Suppressor macrophage treated with lipopolysaccharide for 1 hour (primary cell): ENCODE measurements around the gene PLAGL1.

Experiments
- DNase-seq, 3 donors: peaks; one replicate each; pipeline ENCODE4 v3.0.0-alpha.2; 2020 to 2022

PLAGL1 gene

DNA sequence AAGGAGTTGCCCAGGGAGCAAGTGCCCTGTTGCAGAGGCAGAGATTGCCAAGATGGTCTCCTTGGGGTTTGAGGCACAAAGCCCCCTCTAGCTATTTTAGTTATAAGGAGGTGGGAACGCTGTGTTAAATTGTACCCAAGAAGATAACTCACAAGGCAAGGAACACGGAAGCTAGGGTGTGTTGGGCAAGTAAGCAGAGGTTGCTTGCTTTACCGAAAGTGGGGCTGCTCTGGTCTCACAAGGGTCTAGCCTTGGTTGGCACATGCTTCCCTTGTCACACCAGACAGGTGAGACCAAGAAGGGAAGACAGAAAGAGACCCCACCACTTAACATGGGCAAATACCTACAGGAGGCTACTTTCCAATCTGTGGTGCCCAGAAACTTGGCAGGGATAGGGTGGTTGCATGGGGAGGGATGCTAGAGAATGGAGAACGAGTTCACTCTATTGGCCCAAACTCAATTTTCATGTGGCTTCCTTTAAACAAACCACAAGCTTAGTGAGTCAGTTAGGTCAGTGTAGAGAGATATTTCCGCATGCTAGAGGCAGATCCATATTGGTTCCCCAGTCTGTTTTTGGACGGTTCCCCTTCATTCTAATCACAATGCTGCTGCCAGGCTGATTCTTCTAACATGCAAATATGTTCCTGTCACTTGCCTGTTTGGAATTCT, 42.4 kb downstream of the PLAGL1 start:
- peak; percentile 50 to 80 (median 73) for DNase-seq

DNA sequence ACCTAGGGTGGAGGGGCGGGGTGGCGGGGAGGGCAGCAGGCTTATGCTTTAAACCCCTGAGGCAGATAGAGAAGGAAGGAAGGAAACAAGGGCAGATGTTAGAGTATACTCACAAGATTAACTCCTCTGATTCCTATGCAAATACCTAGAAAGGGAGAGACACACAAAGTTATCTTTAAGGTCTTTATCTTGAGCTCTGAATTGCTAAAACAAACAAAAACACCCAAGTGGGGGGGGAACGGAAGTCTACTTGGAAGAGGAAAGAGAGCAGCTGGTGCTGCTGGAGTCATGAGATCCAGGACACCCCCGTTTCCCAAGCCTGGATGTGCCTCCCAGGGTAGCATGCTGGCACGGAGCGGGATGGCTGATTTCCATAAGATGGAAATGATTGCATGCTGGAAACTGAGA, 43.4 kb downstream of the PLAGL1 start:
- DNase-seq = no peak

DNA sequence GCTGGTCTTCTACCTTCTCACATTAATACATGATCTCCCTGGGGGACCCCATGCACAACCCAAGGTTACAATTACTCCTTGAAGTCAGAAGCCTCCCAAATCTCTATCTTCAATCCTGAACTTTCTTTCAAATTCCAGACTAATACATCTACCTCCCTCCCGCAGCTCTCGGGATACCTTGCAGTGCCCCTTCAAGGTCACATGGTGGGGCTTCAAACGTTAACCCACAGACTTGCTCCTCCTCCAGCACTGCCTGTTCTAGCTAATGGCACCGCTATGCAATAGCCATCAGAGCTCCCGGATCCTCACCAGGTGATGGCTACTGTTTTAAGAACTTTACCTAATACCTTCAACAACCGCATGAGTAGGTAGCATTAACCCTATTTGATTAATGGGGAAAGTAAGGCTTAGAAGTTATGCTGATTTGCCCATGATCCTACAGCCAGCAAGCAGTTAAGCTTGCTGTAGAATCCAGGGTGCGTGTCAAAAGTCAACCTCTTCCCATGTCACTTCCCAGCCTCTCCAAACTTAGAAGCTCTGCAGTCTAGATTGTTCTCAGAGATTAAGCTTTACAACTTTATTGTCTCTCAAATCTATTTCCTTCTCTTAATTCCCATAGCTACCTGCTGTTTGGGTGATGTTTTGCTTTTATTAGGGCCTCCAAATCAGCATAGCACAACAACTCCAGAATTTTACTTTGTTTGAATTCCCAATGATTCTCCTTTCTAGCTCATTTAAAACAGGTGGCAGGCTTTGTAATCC, 44.7 kb downstream of the PLAGL1 start:
- no peak for DNase-seq

DNA sequence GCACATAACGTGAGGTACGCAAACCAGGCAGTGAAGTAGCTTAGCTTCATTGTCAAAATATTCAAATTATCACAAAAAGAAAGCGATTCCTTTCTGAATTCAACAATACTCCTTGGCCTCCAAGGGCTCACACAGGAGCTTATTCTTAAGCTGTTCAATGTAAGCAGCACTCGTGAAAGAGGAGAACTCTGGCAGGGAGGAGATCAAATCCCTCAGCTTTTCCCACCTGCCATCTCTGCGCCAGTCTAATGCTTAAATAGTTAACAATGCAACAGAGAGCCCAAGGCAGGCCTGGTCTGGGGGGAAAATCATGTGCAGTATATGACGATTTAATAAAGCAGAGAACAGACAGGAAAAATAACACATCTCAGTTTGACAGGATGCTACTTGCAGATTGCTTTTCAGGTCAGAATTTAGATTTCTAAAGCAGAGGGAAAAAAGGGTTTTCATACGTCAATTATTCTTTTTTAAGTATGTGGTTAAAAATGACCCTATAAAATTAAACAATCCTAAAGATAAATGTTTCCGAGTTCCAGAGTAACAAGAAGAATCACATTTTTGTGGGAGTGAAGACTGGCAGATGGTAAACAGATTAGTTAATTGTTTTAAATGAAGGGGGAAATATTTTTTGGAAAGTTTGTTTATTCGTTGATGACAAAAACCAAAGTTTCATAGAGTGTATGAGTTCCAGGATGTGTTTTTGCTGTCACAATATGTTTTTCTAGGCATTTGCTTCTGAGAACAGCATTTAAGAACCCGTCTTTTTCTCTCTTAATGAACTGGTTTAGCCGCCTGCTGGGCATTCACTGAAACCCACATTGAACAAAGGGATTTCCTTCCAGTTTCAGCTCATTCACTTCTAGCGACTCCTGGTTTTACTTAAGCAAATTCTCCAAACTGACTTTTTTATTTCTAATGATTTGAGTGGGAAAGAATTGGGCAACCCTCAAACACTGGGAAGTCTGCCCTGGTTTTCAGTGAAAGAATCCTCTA, 45.9 kb downstream of the PLAGL1 start:
- DNase-seq = no peak

DNA sequence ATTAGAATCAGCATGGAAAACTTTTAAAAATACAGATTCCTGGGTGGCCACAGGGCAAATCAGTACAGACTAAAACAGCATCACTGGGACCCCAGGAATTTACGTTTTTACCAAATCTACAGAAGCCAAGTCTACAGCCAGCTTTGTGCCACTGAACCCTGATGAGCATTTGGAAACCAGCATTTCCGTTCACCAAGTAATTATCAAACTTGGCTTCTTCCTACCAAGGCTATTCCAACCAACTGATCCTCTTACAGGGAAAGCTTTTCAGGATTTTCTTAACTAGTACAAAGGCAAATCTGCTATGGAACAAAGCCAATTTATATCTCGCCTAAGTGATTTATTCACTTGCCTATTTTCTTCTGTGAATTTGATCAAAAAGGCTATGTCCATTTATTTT, 47.0 kb downstream of the PLAGL1 start:
- no peak for DNase-seq

DNA sequence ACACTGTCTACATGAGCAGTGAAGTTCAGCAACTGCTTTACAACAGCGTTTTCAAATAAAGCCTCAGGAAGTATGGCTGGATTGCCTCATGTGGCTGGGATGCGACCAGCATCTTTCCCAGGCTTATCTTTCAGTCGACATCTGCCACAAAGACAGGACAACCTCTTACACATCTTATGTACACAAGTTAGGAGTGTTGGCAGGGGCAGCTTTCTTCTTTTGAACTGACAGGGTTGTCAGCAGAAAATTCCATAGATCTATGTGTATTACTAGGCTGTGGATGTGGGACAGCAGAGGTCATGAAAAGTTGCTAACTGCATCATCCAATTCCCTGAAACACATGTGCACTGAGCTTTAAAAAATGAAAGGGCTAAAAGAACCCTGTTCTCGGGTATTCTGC, 48.1 kb downstream of the PLAGL1 start:
- no peak for DNase-seq

DNA sequence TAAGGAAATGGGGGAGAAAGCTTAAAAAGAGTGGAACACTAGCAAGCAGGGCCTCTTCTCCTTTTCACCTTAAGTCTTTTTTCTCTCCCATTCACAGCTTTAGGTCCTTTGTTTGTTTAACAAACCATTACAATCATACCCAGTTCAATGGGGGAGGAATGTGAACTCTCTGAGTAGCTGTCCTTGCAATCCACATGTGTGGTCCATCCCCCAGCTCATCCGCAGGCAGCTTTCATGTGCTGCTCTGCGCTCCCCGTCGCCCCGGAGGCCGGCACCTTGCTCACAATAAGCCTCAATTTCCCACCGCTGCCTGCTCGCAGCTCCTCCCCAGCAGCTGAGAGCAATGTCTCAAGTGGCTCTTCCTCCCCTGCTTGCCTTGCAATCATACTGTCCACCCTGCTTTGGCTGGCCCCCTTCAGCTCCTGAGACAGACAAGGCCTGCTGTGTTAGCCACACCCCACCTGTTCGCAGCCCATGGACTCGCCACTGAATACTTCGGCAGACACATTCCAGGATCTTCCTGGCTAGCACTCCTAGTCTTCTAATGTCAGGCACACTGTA, 49.1 kb downstream of the PLAGL1 start:
- no peak for DNase-seq

DNA sequence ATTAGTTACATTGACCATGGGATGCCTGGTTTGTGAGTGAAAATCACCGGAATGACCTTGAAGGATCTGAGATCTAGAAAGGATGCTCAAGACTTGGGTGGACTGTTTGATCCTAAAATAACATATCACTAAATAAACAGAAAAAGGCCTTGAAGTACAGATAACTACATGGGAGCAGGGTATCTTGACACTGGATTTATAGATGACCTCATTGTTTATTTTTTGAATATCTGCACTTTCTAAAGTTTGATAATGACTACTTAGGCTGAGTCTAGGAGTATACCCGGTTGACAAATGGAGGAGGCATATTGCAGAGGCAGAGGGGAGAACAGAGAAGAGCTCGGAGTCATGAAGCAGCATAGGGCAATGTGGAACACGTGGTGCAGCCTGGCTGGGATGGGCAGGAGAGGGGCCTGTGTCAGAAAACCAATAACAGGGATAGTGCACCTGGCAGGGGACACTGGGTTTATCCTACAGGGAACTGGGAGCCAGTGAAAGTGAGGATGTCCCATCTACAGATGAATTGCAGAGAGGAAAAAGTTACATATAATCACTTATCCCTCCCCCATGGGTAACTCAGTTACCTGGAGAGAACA, 50.3 kb downstream of the PLAGL1 start:
- DNase-seq = no peak

DNA sequence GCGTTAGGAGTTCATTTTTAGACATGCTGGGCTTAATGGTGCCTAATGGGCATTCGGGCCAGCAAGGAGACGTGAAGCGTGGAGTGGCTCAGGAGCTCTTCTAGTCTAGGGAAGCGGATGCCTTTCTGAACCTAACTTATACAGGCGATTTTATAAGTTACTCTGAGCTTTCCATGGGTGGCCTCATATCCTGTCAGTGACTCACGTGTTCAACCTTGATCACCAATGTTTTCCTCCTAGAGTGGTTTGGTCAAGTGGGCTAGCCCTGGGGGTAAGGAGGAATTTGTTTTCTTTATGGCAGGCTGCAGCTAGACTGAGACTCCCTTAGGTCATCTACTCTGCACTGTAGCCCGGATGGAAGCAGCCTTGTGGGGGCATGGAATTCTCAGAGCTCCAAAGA, 52.1 kb downstream of the PLAGL1 start:
- no peak for DNase-seq

DNA sequence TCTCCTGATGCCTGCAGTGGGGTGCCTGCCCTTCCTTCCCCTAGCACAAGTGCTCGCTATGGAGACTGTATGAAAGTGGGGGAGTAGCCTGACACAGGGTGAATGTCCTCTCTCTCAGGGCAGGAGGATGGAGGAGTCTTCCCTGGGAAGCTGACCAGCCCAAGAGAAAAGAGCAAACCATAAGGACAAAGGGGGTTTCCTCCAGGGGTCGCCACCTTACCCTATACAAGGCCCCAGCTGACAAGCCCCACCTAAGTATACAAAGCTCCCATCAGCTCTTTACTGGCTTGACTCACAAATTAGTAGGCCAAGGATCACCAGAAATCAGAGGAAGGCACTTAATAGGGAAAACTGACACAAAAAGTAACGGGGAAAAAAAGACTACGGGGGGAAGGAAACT, 54.1 kb downstream of the PLAGL1 start:
- DNase-seq = no peak

DNA sequence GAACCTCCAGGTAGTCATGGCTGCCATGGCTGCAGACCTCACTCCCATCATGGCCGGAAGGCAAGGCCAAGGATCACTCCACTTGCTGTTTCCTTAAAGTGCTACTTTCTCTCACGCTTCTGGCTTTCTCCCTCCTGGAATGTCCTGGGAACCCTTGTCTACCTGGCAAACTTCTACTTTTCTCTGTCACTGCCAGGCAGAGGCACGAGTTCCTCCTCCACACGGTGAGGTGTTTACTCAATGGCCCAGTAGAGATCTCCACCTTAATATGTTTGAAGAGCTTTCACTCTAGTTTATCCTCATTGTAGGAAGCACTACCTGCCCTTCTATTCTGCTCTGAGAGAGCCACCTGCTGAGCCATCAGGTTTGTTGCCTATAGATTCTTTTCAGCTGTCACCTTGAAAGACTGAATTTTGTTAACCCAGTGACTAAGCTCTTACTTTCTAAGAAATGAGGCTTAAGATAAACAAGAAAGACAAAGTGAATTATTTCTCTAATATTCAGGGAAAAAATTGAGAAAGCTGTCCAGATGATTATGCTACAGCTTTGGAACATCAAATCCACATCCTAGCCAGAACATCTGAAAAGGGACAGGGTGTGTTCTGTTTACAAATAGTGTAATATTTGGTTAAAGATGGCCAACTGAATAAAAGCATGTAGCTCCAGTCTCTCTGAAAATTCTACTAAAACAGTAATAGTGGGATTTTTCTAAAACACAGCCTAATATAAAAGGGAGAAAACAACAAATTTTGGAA, 54.9 kb downstream of the PLAGL1 start:
- no peak for DNase-seq

DNA sequence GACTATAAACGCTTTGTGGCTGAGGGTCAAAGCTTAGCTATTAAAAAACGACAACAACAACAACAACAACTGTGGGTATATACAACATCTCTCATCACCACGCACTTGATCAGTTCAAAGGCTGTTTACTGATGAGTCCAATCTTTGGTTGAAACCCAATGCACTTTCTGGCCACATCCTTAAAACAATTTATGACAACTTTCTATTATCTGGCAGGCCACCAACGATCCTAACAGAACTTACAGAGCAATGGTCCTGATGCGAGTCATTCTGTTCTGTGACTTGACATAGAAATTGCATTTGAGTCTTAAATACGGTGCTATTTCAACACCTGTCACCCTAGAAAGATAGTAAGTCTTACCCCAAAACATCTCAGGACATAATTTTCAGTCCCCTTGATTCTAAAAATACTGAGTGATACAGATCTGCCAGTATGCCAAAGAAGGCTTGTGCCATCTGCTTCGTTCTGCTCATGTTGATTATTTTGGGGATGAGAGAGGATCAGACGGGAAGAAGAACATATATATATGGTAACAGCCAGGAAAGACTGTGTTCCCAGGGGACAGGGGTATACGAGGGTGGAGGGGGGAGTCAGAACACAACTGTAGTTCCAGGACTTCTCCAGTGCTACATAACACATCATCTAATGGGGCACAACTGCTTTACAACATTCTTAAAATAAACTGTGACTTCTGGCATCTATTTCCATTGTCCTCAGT, 55.8 kb downstream of the PLAGL1 start:
- no peak for DNase-seq

DNA sequence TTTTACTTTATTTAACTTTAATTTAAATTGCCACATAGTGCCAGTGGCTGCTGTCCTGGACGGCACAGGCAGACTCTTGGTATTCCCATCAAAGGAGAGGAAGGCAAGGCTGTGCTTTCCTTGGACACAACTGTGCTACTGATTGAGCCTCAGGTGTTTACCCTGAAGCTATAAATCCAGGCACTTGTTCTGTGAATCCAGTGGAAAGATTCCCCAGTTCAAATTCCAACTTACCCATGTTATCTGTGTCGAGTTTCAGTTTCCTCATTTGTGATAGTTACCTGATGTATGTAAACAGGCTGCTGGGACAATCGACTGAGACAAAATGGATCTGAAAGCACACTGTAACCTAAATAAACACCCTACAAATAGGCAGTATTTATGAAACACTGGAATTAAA, 57.2 kb downstream of the PLAGL1 start:
- DNase-seq = no peak

DNA sequence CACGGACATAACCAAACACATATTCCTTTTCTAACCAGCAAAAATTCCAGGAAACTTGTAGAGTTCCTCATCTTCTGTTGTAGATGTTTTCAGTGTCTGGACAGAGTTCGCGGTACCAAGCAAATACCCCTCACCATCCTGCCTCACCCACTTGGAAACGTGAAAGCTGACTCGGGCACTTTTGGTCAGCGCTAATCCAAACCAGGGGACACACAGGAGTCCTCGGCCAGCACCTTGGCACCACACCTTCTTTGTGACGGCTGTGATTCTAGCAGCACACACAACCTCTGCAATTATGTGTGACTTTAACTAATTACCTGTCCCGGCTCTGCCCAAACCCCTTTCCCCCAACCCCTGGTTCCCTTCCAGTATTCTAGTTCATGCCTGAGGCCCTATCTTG, 58.1 kb downstream of the PLAGL1 start:
- no peak for DNase-seq

DNA sequence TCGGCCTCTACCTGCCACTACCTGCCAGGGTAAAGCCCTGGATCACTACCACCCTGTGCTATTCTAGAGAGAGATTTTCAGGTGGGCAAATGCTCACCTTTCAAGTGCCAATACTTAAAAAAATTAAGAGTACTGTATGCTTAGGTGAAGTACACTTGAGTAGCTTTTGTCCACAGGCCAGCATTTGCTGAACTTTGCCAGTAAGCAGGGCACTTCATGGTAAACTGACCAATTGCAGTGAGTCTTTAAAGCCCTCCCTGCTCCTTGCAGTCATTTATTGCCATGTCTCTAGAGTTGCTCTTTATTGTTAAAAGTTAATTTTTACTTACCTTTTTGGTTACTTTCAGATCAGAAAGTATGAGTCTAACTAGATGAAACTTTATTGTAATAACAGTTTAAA, 58.5 kb downstream of the PLAGL1 start:
- no peak for DNase-seq

DNA sequence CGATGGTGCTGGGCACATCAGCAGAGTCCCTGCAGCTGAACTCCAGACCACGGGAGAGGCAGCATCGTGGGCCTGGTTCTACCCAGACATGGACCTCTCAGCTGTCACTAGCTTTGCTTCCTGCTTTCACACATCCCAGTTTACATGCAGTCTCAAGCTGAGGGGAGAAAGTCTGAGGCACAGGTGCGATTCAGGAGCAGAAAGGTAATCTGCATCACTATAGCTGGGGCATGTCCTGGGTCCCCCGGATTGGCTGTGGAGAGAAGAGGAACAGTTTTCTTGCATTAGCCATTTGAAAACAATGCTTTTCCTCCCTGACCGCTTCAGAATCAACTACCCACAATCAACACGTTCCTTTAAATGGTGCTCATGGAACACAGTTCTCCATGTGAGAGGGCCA, 59.9 kb downstream of the PLAGL1 start:
- DNase-seq = no peak

DNA sequence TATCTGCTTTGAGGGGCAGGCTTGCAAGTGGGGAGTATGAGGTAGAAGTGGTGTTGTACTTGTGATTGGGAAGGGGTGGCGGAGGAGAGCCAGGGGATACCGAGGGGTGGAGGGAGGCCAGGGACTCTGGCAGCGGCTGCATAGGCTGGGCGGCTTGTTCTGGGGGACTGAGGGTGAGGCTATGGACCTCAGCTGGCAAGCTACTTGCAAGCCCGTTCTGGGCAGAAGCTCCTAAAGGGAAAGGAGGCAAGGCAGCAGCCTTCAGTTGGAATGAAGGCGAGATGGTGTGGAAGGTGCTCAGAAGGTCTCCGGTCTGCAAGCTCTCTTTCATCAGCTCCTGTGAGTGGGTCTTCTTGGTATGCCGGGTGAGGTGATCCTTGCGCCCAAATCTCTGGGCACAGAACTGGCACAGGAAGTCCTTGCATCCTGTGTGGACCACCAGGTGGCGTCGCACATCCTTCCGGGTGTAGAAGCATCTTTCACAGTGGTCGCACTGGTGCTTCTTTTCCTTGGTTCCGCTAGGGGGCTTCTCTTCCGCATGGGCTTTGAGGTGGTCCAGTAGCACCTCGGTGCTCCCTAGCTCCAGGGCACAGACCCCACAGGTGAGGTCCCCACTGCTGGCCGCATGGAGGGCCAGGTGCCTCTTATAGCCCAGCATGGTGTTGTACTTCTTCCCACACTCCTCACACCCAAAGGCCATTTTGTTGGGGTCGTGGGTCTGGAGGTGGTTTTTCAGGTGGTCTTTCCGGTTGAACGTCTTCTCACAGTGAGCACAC, 66.0 kb downstream of the PLAGL1 start:
- peak; percentile 56 to 74 (median 59) for DNase-seq

DNA sequence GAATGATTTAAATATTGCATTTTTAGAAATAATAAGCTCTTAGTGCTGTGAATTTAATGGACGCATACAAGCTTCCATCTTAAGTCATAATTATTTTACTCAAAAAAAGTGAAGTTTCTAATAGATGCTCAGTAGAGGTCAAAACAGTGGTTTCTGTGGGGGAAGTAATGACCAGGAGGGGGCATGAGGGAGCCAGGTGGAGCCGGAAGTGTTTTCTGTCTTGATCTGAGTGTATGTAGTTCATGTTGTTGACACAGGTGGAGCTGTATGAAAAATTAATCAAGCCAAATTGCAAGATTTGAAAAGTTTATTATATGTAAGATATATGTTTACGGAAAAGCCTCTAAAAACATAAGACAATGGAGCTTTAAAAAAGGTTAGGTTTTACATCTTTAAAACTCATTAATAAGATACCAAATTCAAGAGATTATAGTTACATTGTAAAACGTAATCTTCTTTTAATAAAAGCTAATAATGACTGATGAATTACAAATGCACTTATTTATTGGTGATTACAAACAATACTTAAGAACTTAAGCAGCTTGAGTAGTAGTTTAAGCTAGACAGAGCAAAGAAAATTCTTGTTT, 68.0 kb downstream of the PLAGL1 start:
- peak; percentile 35 to 51 (median 40) for DNase-seq

DNA sequence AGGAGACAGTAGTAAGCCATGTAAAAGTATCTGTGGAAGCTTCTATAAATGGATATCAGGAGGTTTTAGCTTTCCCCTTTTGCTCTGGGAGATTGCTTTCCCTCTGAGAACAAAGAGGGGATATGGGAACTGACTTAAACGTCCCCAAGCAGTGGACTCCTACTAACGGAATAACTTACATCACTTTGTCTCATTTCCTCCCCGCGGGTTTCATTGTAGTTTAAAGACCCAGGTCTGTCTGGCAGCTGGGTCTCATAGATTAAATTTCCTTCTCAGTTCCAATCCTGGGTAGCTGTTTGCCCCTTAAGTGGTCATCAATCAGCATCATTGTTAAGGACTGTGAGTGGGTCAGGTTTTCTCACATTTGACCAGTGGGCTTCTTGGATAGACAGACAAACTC, 68.7 kb downstream of the PLAGL1 start:
- peak; percentile 15 to 24 (median 22) for DNase-seq

DNA sequence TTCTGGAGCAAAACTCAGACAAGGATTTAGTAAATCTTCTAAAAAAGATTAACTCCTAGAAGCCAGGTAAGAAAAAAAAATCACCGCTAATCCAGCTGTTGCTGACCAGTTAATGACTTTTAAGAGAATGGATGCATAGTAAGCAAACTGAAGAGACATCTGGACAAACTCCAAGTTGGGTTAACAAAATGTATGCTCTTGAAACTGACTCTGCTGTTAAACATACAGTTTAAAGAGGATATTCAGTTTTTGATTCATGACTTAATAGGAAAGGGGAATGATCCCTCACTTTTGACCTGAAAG, 70.4 kb downstream of the PLAGL1 start:
- DNase-seq = no peak
